Loucy (cell line): ENCODE measurements around the gene BSND.

Experiments used
- H2AFZ ChIP-seq: fragments of 200-600 bp; sonication (generic); 2 replicates; pipeline ENCODE4 v1.6.0; 2016; ENCODE audit warnings: antibody characterized with exemption, mild to moderate bottlenecking, low read length, moderate library complexity
- H3F3A ChIP-seq: fragments of 200-600 bp; 2 replicates; pipeline ENCODE4 v1.6.0; 2016; ENCODE audit warnings: antibody characterized with exemption, low read depth, mild to moderate bottlenecking
- H3K27me3 ChIP-seq: fragments of 200-600 bp; sonication (generic); 2 replicates; pipeline ENCODE4 v1.6.1; 2014; ENCODE audit warnings: low read length, mild to moderate bottlenecking; ENCODE audit not compliant: insufficient read depth, poor library complexity, severe bottlenecking
- H3K36me3 ChIP-seq: fragments of 200-600 bp; sonication (generic); 2 replicates; pipeline ENCODE4 v1.6.1; 2016; ENCODE audit warnings: low read length; ENCODE audit not compliant: insufficient read depth
- H3K4me1 ChIP-seq: fragments of 200-600 bp; sonication (generic); 2 replicates; pipeline ENCODE4 v1.5.1; 2014; ENCODE audit warnings: low read length, mild to moderate bottlenecking; ENCODE audit not compliant: insufficient read depth, poor library complexity, severe bottlenecking
- H3K4me2 ChIP-seq: fragments of 200-600 bp; sonication (generic); 2 replicates; pipeline ENCODE4 v1.6.0; 2014; ENCODE audit warnings: antibody characterized with exemption, low read length, low read depth, mild to moderate bottlenecking; ENCODE audit not compliant: poor library complexity, severe bottlenecking
- H3K4me3 ChIP-seq: fragments of 200-600 bp; sonication (generic); 2 replicates; pipeline ENCODE4 v1.5.1; 2014; ENCODE audit warnings: low read length, mild to moderate bottlenecking, mixed read lengths; ENCODE audit not compliant: poor library complexity, severe bottlenecking
- H3K79me2 ChIP-seq: fragments of 200-600 bp; sonication (generic); 2 replicates; pipeline ENCODE4 v1.6.1; 2014; ENCODE audit warnings: low read length; ENCODE audit not compliant: insufficient read depth
- H3K9ac ChIP-seq: fragments of 200-600 bp; sonication (generic); 2 replicates; pipeline ENCODE4 v1.6.0; 2014; ENCODE audit warnings: mild to moderate bottlenecking, low read depth, low read length, moderate library complexity; ENCODE audit not compliant: poor library complexity, severe bottlenecking
- H3K9me2 ChIP-seq: fragments of 200-600 bp; sonication (generic); replicated peaks from 2 replicates; pipeline ENCODE4 v1.6.1; 2016; ENCODE audit warnings: low read depth, low read length, mixed read lengths
- H3K9me3 ChIP-seq: fragments of 200-600 bp; sonication (generic); 2 replicates; pipeline ENCODE4 v1.6.1; 2014; ENCODE audit warnings: mild to moderate bottlenecking, antibody characterized with exemption, low read length, low read depth; ENCODE audit not compliant: insufficient read depth
- H4K20me1 ChIP-seq: fragments of 200-600 bp; sonication (generic); 2 replicates; pipeline ENCODE4 v1.6.0; 2014; ENCODE audit warnings: antibody characterized with exemption, low read length, mild to moderate bottlenecking; ENCODE audit not compliant: insufficient read depth, poor library complexity, severe bottlenecking
- CTCF ChIP-seq: fragments of 200-600 bp; sonication (generic); conservative IDR thresholded peaks from 2 replicates; pipeline ENCODE4 v1.5.1; 2014; ENCODE audit warnings: mild to moderate bottlenecking, antibody characterized with exemption, low read length
- EZH2phosphoT487 ChIP-seq: fragments of 200-600 bp; IDR thresholded peaks from 2 replicates; pipeline ENCODE4 v1.6.1; 2018; ENCODE audit warnings: antibody characterized with exemption, mild to moderate bottlenecking, moderate library complexity, borderline replicate concordance

The BSND gene

GRCh38 chr1:54998677-54999076, at the start of gene BSND:
TSS of gene BSND (plus strand) at chr1:54998933. CDS start at chr1:54999187, 254 bp downstream.
- Histone ChIP-seq H3K4me3 (no peak within 1 kb of the TSS), H3K79me2 (no peaks in the 10 kb centered on the region), H3F3A (no peaks in the 10 kb centered on the region), H3K9me2 (no peaks in the 10 kb centered on the region), H4K20me1 (no peaks in the 10 kb centered on the region), H3K36me3 (no peaks in the 10 kb centered on the region), H3K9ac (no peak within 1 kb of the TSS), H3K9me3 (no peaks in the 10 kb centered on the region), H2AFZ (no peak within 1 kb of the TSS), H3K27me3 (no peaks in the 10 kb centered on the region), H3K4me2 (no peak within 1 kb of the TSS), H3K4me1 (no peaks in the 10 kb centered on the region)
- TF ChIP-seq EZH2phosphoT487: no peak
- TF ChIP-seq CTCF: no peak

- Histone ChIP-seq H3K79me2 (no peaks in the 10 kb centered on the region), H3F3A (no peaks in the 10 kb centered on the region), H3K4me1 (no peaks in the 10 kb centered on the region), H2AFZ (no peak overlapping the region), H3K9ac (no peak overlapping the region), H3K27me3 (no peaks in the 10 kb centered on the region), H3K36me3 (no peaks in the 10 kb centered on the region), H3K4me2 (no peak overlapping the region), H3K9me3 (no peaks in the 10 kb centered on the region), H4K20me1 (no peaks in the 10 kb centered on the region), H3K4me3 (no peak overlapping the region), H3K9me2 (no peaks in the 10 kb centered on the region)
- TF ChIP-seq EZH2phosphoT487 (no peak), CTCF (no peak)
Observed at GRCh38 chr1:54949053-54949452, 49.7 kb upstream of the BSND start.

- no peak overlapping the region for H3K4me2 ChIP-seq
Observed at GRCh38 chr1:54950006-54950368, 48.7 kb upstream of the BSND start.

More at GRCh38 chr1:54950006-54950368, 48.7 kb upstream of the BSND start:
- H3K9me2 ChIP-seq: no peaks in the 10 kb centered on the region
- no peaks in the 10 kb centered on the region for H3K36me3 ChIP-seq
- TF ChIP-seq CTCF (no peak), EZH2phosphoT487 (no peak)
- no peaks in the 10 kb centered on the region for H3K79me2 ChIP-seq
- no peaks in the 10 kb centered on the region for H3K9me3 ChIP-seq
- H3K4me1 ChIP-seq: no peaks in the 10 kb centered on the region
- no peaks in the 10 kb centered on the region for H4K20me1 ChIP-seq
- no peak overlapping the region for H3K4me3 ChIP-seq
- H3K27me3 ChIP-seq: no peaks in the 10 kb centered on the region
- H2AFZ ChIP-seq: peak overlapping the region; percentile 87; the same call in 1 of the 2 replicates
- H3K9ac ChIP-seq: no peak overlapping the region
- H3F3A ChIP-seq: no peaks in the 10 kb centered on the region
